HG03460 (cell line): ENCODE results near the gene RAD50.
"Not testable (repeated sequence)": the region's sequence is repeated elsewhere in the genome, so short reads cannot be mapped to it uniquely, and the experiment has no call there.

ENCODE experiments used
- ATAC-seq: cut with Tn5 transposase; IDR thresholded peaks from one replicate; pipeline ENCODE4 v1.9.1; 2021; ENCODE audit not compliant: unreplicated experiment

Gene RAD50

GRCh38 chr5:132691755-132692631 is 135.2 kb downstream of the RAD50 start:
- ATAC-seq, result not testable (repeated sequence)

- no peak for ATAC-seq
Measured at GRCh38 chr5:132692632-132692967, 135.8 kb downstream of the RAD50 start.
